ENCODE data around the gene SLC25A25.

Gene SLC25A25

DNA sequence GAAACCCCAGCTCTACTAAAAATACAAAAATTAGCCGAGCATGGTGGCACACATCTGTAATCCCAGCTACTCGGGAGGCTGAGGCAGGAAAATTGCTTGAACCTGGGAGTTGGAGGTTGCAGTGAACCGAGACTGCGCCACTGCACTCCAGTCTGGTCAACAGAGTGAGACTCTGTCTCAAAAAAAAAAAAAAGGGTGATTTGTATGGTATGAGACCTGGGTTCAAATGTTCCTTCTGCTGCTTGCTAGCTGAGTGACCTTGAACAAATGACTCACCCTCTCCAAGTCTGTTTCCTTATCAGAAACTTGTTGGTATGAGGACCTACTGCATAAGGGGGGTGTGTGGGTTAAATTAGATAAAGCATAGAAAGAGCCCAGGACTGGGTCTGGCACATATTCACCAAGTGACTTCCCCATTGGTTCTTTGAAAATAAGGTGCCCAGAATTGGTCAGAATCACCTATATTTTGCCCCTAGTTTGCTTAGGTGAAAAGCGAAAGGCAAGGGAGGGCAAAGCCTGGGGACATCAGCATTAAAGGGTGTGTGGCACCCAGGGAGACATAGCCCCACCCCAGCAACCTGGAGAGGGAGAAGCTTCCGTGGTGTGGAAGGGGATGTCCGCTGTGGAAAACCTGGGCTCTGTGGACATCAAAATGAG lies 9.9 kb downstream of the SLC25A25 start:
- FAIRE-seq, result no peak

DNA sequence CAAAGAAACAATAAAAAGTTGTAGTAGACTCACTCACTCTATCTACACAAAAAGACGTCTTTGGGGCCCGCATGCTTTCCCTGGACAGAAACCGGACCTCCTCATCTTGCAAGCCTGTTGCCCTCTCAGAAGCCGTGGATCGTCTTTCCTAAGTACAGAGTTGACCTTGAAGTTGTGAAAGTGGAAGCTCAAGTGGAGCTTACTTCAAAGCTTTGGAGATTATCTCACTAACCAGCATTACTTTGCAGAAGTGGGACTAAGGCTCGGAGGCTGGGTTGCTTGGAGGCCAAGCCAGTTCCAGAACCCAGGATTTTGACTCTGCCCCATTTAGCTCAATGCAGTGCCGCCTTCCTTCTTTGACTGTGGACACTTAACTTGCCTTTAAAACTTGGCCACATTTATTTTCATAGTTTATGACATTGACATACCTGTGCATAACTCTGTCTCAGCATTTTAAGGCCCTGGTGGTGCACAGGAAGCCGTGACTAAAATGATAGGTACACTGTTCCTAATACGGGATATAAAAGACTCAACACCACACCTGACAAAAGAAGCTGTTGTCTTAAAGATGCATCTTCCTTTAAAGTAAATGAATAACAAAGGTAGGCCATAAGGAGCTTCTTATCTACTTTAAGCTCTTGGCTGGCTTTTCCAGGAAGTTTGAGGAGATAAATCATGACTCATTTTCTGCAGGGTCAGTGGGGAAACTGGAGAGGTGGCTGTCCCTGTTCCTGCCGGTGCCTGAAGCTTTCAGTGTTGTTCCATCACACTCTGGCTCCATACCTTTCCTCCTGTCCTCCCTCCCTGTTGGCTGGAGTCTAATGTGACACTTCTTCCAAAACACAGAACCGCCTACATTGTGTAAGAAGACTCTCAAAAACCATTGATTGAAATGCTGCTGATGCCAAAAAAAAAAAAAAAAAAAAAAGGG lies 10.7 kb downstream of the SLC25A25 start:
- FAIRE-seq, result no peak

DNA sequence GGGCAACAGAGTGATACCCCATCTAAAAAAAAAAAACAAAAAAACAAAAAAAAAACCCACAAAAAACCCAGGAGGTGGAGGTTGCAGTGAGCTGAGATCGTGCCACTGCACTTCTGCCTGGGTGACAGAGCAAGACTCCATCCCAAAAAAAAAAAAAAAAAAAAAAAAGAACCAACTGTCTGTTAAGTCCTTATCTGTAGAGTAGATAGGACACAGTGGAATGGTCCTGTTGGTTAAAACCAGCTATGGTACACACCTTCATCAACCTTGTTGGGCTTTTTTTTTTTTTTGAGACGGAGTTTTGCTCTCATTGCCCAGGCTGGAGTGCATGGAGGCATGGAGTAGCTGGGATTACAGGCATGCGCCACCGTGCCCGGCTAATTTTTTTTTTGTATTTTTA lies 12.2 kb downstream of the SLC25A25 start:
- FAIRE-seq, result no peak

DNA sequence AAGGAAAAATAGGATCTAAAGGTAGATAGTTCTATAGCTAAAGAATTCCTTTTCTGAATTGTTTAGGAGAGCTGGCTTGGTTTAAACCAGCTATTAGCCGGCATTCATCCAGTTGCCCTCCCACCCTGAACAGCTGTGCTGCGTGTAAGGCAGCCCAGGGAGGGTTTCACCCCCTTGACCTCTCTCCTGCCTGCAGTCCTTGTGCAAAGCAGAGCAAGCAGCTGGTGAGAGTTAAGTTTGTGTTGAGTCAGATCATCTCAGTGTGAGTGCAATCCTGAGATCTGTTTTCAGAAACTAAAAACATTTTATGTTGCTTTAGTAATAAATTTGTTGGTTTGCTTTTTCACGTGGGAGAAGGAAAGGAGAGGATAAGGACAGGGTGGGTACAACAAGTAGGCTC lies 13.0 kb downstream of the SLC25A25 start:
- FAIRE-seq, result no peak

DNA sequence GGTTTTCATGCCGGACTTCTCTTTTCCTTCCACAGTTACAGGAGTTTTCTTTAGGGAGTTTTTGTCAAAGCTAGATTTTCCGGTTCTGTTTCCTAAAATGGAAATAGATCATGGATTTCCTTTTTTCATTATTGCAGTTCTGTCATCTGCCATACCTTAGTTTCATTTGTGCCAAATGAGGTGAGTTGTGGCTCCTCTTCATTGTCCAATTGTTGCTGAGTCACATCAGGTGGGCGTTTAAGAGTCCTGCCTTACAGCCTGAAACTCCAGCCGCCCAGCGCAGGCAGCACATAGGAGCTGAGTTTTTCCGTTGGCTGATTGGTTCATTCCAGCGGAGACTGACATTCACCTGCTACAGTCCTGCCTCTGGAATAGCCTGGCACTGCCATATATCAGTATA lies 14.1 kb downstream of the SLC25A25 start:
- FAIRE-seq, result no peak

DNA sequence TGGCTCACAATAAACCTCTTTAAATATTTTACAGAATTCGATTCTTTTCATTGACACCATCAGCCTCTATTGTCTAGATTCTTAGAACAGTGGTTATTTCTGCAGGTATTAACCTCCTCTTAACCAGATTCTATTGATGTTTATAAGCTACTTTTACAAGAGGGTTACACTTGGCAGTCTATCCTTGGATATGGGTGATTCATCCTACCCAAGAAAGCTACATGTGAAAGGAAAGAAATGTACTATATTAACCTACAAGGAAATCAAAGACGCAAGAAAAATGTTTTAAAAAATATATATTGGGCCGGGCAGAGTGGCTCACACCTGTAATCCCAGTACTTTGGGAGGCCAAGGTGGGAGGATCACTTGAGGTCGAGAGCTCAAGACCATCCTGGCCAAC lies 16.7 kb downstream of the SLC25A25 start:
- no peak for FAIRE-seq

DNA sequence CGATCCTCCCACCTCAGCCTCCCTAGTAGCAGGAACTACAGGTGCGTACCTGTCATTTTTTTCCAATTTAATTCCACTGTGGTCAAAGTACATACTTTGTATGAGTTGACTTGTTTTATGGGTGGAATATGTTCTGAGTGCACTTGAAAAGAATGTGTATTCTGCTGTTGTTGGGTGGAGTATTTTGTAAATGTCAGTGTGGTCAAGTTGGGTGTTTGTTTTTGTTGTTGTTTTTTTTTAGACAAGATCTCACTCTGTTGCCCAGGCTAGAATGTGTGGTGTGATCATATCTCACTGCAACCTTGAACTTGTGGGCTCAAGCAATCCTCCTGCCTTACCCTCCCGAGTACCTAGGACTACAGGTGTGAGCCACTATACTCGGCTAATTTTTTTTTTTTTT lies 17.9 kb downstream of the SLC25A25 start:
- no peak for FAIRE-seq

DNA sequence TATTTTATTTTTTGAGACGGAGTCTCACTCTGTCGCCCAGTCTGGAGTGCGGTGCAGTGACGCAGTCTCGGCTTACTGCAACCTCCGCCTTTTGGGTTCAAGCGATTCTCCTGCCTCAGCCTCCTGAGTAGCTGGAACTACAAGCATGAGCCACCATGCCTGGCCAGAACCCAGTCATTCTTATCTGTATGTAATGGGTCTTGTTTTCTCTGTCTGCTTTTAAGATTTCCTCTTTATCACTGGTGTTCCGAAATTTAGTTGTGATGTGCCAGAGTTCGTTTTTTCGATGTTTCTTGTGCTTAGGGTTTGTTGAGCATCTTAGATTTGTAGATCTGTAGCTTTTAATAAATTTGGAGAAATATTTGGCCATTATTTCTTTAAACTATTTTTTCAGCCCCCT lies 19.2 kb downstream of the SLC25A25 start:
- no peak for FAIRE-seq

DNA sequence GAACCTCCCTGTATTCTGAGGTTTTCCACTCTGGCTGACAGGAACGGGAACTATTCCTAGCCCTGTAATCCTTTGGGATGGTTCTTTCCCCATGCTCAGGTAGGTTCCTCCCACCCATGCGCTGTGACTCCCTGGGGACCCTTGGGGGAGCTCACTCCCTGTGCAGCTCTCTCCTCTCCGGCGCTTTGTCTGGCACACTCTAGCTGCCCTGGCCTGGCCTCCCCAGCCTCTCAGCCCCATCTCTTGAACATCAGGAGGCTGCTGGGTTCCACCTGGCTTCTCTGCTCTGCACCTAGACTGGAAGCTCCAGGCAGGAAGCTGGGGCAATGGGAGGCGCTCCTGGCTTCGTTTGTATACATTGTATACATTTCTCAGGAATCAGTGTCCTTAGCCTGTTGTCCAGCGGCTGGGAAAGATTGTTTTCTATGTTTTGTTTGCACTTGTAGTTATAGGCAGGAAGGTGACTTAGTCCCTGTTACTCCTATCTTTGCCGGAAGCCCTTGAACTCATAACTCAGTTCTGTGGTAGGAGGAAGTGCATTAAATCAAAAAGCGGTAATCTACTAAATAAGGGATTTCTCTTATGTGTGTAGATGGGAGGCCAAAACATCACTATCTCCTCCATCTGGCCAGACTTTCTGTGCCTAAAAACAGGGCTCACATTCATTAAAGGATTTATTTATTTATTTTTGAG lies 20.4 kb downstream of the SLC25A25 start:
- FAIRE-seq, result no peak

DNA sequence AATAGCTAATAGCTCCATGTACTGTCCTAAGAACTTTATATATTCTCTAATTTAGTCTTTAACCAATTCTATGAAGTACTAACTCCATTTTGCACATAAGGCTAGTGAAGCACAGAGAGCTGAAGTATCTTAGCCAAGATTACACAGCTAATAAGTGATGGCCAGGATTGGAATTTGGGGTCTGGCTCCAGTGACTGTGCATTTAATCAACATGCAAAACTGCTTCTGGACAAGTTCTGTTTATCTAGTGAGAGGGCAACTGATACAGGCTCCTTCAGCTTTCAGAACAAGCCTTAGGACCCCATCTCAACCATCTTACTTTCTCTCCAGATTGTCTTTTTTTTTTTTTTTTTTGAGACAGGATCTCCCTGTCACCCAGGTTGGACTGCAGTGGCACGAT lies 21.3 kb downstream of the SLC25A25 start:
- no peak for FAIRE-seq

DNA sequence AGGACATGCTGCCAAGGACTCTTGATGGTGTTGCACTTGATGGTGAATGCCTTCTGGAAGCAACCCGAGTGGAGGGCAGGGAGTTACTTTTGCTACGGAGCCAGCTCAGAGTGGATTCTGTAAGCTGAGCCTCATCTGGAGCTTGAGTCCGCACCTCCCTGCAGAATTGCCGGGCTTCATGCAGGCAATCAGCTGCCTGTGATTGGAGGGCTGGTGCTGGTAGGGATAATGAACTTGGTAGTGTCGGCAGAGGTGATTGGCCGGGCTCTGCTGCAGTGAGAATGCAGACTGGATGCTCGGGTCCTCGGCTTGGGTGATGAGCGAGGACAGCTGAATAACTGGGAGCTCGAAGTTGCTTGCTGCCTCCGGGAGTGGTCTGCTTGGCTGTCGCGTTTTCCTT lies 23.1 kb downstream of the SLC25A25 start:
- FAIRE-seq, result no peak

DNA sequence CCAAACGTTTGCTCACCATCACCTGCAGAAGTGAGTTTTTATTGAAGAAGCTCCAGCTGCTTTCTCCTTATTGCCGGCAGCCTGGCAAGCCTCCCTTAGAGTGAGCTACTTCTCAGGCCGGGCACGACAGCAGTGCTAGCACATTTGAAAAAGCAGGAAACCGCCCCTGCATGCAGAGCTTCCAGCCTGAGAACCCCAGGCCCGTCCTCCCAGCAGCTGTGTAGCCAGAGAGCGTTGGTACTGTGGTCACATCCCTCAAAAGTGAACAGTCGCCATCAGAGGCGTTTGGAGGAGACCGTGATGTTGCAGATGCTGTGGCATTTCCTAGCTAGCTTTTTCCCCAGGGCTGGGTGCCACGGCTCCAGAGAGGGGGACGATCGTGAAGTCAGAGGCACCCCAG lies 23.5 kb downstream of the SLC25A25 start:
- no peak for FAIRE-seq

DNA sequence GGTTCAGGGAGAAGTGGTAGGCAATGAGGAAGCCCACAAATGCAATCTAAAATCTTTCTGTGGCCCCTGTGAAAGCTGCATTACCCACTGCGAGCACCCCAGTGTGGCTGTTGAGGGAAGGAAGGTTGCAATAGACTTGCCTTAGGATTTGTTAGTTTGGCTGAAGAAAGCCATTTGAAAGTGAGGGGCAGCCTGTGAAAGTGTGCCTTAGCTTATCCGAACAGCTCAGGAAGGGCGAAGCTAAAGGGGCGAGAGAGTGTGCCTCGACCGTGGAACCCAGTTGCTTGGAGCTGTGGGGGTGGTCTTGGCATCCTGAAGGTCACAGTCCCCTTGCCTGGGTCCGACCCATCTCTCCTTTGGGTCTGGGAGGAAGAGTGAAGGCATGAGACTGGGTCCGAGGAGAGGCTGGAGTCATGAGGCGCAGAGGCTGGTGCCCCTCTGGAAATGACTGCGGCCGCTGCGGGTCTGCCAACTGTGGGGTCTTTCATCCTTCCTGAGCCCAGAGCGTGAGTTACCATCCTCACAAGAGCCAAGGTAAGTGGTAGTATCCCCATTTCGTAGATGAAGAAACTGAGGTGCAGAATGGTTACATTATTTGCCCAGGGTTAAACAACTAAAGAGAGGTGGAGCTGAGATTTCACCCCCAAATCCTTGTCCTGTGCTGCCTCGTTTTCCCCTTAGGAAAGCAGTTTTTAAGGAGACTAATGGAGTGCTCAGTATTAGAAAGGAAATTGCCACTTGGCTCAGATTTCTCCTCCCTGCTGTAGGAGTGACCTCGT lies 24.4 kb downstream of the SLC25A25 start:
- no peak for FAIRE-seq

DNA sequence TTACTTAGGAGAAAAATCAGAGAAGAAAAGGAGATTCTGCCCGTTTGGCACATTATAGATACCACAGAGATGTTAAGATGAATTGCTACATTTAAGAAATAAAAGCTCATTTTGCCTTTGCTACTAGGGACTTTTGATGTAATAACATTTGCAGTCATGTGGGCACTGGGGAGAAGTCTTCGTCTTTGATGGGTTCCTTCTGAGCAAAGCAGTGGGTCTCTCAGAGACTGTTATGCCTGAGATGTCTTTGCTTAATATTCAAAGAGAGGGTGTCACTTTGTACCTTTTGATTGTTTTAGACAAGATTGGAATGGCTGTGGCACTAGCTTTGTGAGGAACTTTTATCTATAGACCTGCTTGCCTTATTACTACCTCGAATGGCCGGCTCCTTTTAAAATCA lies 25.0 kb downstream of the SLC25A25 start:
- no peak for FAIRE-seq

DNA sequence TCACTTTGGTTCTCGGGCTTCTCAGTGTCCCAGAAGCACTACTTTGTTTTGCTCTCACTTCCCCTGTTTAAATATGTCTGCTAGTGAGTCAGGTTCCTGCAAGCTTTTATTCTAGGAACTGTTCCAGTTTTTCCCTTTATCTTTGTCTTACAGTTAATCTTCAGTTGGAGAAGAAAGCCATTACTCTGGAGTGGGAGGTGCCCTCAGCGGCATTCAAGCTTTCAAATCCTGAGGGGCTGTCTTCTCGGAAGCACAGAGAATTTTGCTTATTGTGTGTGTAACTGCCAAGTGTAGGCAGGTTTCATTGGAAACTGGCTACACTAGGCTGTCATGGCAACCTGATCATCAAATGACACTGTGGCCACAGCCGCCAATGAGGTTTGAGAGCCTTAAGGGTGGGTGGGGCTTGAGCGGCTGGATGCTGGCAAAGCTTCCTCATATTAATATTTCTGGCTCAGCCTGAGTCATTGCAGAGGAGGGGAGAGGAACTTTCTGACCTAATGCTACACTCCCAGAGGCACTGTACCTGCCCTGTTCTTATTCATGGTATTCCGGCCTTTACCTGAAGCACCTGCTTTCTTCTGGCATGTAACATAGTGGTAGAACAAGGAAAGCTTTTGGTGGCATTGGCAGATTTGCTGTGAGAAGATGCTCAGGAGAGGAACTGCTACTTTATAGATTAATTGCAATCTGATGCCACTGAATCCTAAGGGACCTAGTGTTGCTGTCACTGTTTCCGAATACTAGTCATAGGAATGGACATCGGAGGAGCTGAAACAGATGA lies 26.3 kb downstream of the SLC25A25 start:
- FAIRE-seq, result peak; percentile 9

DNA sequence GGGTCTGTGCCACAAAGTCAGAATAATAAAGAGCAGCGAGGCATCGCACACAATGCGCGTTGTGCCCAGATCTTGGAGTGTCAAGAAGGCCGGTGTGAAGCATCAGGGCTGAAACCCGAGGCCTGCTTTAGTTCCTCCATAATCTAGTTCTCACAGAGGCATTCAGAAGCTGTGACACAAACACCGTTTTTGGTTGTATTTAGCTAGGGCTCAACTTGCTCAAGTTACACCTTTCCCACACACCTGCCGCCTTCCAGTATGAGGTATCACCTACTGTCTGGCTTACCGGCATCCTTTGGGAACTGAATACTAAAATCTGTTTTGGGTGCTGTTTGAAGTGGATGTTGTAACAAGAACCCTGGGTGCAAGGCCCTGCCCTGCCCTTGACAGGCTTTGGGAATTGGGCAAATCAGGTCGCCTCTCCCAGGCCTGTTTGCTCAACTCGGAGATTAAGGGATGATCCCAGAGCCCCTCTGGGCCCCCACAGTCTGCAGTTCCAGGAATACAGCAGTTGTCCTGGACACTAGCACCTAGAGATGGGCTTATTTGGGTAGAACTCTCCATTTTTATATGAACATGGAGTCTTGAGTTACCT lies 27.0 kb downstream of the SLC25A25 start:
- FAIRE-seq, result no peak

DNA sequence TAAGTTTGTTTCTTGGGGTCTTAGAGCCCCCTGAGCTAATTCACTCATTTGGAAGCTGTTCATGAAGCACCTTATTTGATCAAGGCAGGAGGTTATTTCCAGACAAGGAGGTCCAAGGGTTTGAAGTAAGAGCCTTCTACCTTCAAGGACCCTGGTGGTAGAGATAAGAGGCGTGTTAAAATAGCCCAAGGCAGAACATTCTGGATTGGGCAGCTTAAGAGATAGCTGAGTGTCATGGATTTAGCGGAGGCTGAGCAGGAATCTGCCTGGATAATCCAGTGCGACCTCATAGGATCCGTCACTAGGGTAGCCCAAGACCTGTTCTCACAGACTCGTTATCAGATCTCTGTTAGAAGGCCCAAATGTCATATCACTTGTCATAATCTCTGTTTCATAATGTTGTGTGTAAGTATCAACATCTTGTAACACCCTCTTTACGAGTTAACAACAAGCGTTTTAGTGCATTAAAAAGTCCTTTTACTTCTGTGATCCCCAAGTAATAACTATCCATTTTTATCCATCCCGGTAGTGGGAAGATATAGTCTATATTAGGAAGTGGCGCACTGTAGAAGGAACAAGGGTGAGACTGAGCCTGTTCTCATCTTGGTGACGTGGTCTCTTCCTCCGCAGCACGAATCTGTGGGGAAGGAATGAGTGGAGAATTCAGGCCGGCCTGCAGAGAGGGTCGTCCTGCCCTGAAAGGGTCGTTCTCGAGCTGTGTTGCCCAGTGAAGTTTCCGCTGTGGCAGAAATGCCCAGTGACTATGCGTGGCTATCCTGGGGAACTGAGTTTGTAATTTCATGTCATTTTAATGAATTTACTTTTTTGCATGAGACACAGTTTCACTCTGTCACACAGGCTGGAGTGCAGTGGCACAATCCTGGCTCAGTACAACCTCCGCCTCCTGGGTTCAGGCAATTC lies 28.8 kb downstream of the SLC25A25 start:
- FAIRE-seq, result no peak

DNA sequence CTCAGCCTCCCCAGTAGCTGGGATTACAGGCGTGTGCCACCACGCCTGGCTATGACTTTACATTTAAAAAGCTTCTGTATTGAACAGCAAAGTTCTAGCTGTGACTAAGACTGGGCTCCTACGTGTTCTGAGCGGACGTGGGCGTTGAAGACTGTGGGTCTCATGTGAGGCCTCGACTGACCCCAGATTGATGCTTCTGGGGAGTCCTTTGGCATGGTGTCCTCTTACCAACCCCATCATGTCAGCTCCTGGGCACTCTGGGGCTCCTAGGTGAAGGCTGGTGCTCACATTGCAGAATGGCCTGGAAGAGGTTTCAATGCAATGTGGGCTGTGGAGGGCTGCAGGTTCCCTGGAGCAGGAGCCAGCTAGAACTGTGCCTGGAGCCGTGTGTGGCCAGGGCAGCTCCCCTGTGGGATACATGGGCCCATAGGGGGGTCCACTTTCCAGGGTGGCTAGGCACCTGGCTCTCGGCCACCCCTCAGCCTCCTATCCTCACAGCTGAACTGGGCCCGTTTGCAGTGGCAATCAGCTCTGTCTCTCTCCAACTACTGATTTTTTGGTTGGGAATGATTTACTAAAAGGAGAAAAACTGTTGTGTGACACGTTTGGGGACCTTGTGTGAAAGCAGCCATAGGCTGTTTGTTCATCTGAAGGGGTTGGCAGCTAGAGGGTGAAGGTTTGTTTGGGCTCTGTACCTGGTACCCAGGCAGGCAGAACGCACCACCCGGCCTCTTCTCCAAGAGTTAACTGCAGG lies 29.7 kb downstream of the SLC25A25 start:
- no peak for FAIRE-seq

DNA sequence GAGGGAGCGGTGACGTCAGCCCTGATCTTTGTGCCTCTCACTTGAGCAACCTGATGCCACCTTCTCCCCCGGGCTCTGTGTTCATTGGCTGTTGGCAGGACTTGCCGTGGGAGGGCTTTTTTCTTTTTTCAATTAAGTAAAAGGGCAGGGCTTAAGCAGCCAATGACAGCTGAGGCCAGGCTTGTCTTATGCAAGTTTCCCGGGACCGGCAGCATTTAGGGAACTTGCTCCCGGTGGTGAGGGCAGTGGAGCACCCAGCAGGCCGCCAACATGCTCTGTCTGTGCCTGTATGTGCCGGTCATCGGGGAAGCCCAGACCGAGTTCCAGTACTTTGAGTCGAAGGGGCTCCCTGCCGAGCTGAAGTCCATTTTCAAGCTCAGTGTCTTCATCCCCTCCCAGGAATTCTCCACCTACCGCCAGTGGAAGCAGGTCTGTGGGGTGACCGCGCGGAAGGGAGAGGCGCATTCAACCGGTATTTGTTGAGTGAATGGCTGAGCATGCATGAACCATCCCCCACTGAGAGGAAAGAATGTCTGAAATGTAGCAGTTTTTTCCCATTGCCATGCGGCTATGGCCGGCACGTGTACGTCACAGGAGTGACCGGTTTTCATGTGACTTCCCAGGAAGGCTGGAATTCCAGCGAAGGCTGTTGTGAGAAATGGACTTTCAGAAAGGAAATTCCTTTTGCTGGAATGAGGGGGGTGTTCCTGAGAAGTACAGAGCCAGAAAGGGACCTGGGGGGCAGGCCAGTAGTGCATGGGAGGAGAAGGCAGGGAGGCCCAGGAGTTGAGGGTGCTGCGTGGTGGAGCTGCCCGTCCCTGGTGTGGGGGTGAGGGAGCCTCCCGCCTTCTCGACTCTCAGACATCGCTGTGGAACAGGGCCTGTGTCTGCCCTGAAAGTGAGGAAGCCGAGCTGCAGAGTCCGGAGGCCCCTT lies 30.5 kb downstream of the SLC25A25 start:
- no peak for FAIRE-seq
